GM12878 (cell line): ENCODE measurements around the gene FUZ. TPM values are rescaled to one million over a fixed set of nuclear protein-coding genes. Genes with fewer than 3 reads are reported as not detected.

ENCODE experiments used
- ATAC-seq: fragments of 200-7000 bp; cut with Tn5 transposase; 3 replicates; pipeline ENCODE4 v1.9.1; 2020; ENCODE audit warnings: mild to moderate bottlenecking, moderate library complexity
- BruUV-seq: library from RNA; stranded (reverse); fragments of 400-500 nt; replicated peaks from 2 replicates; lab custom pipeline; 2021; lab: Mats Ljungman, UMichigan
- CTCF ChIA-PET: fragments of 300-600 bp; sonication (Branson Sonifier 250); formaldehyde crosslinking; extraction: SDS; loops from one replicate; lab custom pipeline; 2021; ENCODE audit warnings: inconsistent platforms; lab: Yijun Ruan, JAX
- POLR2A ChIA-PET: fragments of 350-600 bp; formaldehyde crosslinking; extraction: SDS; loops from one replicate; lab custom pipeline; 2021; ENCODE audit warnings: inconsistent platforms; lab: Charles Lee
- RAD21 ChIA-PET: fragments of 300-600 bp; sonication (Branson Sonifier 250); formaldehyde crosslinking; loops from one replicate; lab custom pipeline; 2023; ENCODE audit warnings: antibody characterized with exemption; ENCODE audit not compliant: unreplicated experiment; lab: Charles Lee
- SMC1A ChIA-PET: fragments of 300-600 bp; sonication (Branson Sonifier 250); formaldehyde crosslinking; loops from one replicate; lab custom pipeline; 2023; ENCODE audit not compliant: unreplicated experiment, uncharacterized antibody; lab: Charles Lee
- DNase-seq: peaks from one replicate; pipeline ENCODE4 v3.0.0-alpha.2; 2011; ENCODE audit warnings: low read depth, low spot score
- FAIRE-seq: peaks from 3 replicates; lab custom pipeline; 2011; peaks lifted over from hg19 to GRCh38; lab: Jason Lieb, UNC
- H2AFZ ChIP-seq: 2 replicates; pipeline ENCODE4 v1.6.0; 2011; ENCODE audit warnings: low read depth, low read length, control low read depth; ENCODE audit not compliant: control insufficient read depth
- H3K27ac ChIP-seq: 2 replicates; pipeline ENCODE4 v1.5.1; 2011; ENCODE audit warnings: control low read depth; ENCODE audit not compliant: control insufficient read depth, insufficient read depth
- H3K27me3 ChIP-seq, 2 experiments: replicated peaks in 1 of 2; 2 replicates each; pipeline versions ENCODE4 v1.6.0 to v1.6.1; 2011; ENCODE audit warnings: low read length in 1 of 2; ENCODE audit not compliant: control insufficient read depth in 2 of 2, insufficient read depth in 2 of 2
- H3K36me3 ChIP-seq, 2 experiments: 2 replicates each; pipeline ENCODE4 v1.5.1; 2011; ENCODE audit warnings: low read length in 1 of 2; ENCODE audit not compliant: control insufficient read depth in 2 of 2, insufficient read depth in 2 of 2
- H3K4me1 ChIP-seq: 2 replicates; pipeline ENCODE4 v1.6.1; 2011; ENCODE audit warnings: mild to moderate bottlenecking, low read length, moderate library complexity, mixed read lengths; ENCODE audit not compliant: control insufficient read depth, insufficient read depth
- H3K4me2 ChIP-seq: 2 replicates; pipeline ENCODE4 v1.6.0; 2011; ENCODE audit warnings: control low read depth; ENCODE audit not compliant: control insufficient read depth, insufficient read depth
- H3K4me3 ChIP-seq: fragments of 200-600 bp; sonication (generic); 2 replicates; pipeline ENCODE4 v1.5.1; 2016
- H3K79me2 ChIP-seq: 2 replicates; pipeline ENCODE4 v1.6.0; 2011; ENCODE audit warnings: low read length; ENCODE audit not compliant: control insufficient read depth, insufficient read depth
- H3K9ac ChIP-seq: 2 replicates; pipeline ENCODE4 v1.8.0; 2011; ENCODE audit warnings: low read length, control low read depth, mixed read lengths; ENCODE audit not compliant: control insufficient read depth, insufficient read depth
- H3K9me3 ChIP-seq: replicated peaks from 3 replicates; pipeline ENCODE4 v1.5.1; 2011; ENCODE audit warnings: mild to moderate bottlenecking, low read length; ENCODE audit not compliant: control insufficient read depth, insufficient read depth
- H4K20me1 ChIP-seq: 2 replicates; pipeline ENCODE4 v1.6.0; 2011; ENCODE audit not compliant: control insufficient read depth, insufficient read depth
- CUX1 ChIP-seq: IDR thresholded peaks from 2 replicates; pipeline ENCODE4 v1.6.1; 2012; ENCODE audit warnings: improper control_type of control experiment, low read depth, low read length; ENCODE audit not compliant: insufficient replicate concordance
- EGR1 ChIP-seq, 2 experiments: IDR thresholded peaks; 1 replicate in 1 of 2; 2 replicates in 1 of 2; pipeline ENCODE4 v1.6.1; 2011 to 2012; ENCODE audit warnings: low read depth in 2 of 2, low read length in 2 of 2, borderline replicate concordance in 1 of 2, mild to moderate bottlenecking in 1 of 2, moderate library complexity in 1 of 2
- IRF3 ChIP-seq: fragments of 450-650 bp; IDR thresholded peaks from 2 replicates; pipeline ENCODE4 v1.6.1; 2014; ENCODE audit warnings: mild to moderate bottlenecking
- MEF2B ChIP-seq: fragments of 450-650 bp; IDR thresholded peaks from 2 replicates; pipeline ENCODE4 v1.6.1; 2018; ENCODE audit warnings: mild to moderate bottlenecking, moderate library complexity; ENCODE audit not compliant: partially characterized antibody, poor library complexity, severe bottlenecking
- MYB ChIP-seq: fragments of 150-350 bp; IDR thresholded peaks from 2 replicates; pipeline ENCODE4 v1.6.1; 2014; ENCODE audit warnings: mild to moderate bottlenecking, low read depth, low read length, borderline replicate concordance
- NFYB ChIP-seq: IDR thresholded peaks from 2 replicates; pipeline ENCODE4 v1.6.1; 2011; ENCODE audit warnings: low read depth, mild to moderate bottlenecking, low read length, improper control_type of control experiment, moderate library complexity; ENCODE audit not compliant: insufficient read depth
- TCF12 ChIP-seq: IDR thresholded peaks from 2 replicates; pipeline ENCODE4 v1.6.1; 2011; ENCODE audit warnings: low read depth, mild to moderate bottlenecking, low read length
- YBX1 ChIP-seq: fragments of 450-650 bp; IDR thresholded peaks from 2 replicates; pipeline ENCODE4 v1.6.1; 2016; ENCODE audit warnings: antibody characterized with exemption
- ZNF384 ChIP-seq: IDR thresholded peaks from 2 replicates; pipeline ENCODE4 v1.6.1; 2012; ENCODE audit warnings: low read depth, mild to moderate bottlenecking, low read length, improper control_type of control experiment, borderline replicate concordance
- ZZZ3 ChIP-seq: IDR thresholded peaks from 2 replicates; pipeline ENCODE4 v1.6.1; 2011; ENCODE audit warnings: low read depth; ENCODE audit not compliant: control insufficient read depth, insufficient read length
- WGBS: methylation state at CpG from one replicate; pipeline ENCODE4 v1.1.6; 2016; ENCODE audit warnings: low lambda C conversion rate; ENCODE audit not compliant: insufficient replicate concordance, insufficient coverage; ENCODE audit errors: missing lambda C conversion rate; 5-methylcytosine and 5-hydroxymethylcytosine counted together
- in situ Hi-C: fragments of 300-500 bp; cut with MboI; formaldehyde crosslinking; loops from 9 replicates; pipeline ENCODE4 v1.14.3; 2018; ENCODE audit warnings: mixed read lengths
- intact Hi-C: fragments of 100-400 bp; cut with micrococcal nuclease; formaldehyde crosslinking; loops from one replicate; pipeline ENCODE4 v1.14.2; 2022; ENCODE audit not compliant: unreplicated experiment
- polyA plus RNA-seq, 11 experiments: library from polyadenylated mRNA; depleted of rRNA in 4 of 11; unstranded in 6 of 11; stranded (reverse) in 5 of 11; fragments of >200 nt; fragmentation: Nextera tagmentation in 4 of 11; fragmentation: Illumina TruSeq in 1 of 11; extraction: Ambion mirVana in 4 of 11; extraction: Trizol in 1 of 11; gene quantifications; 1 replicate in 1 of 11; 2 replicates in 10 of 11; pipeline versions ENCODE4 v1.2.1 to v1.2.3, GENCODE V29; 2011 to 2016; ENCODE audit warnings: inconsistent platforms in 2 of 11, missing spikeins in 2 of 11, low read depth in 1 of 11
- total RNA-seq, 4 experiments: library from RNA; depleted of rRNA in 3 of 4; stranded (reverse); fragments of >200 nt in 3 of 4; fragmentation: Illumina TruSeq in 1 of 4; extraction: Trizol in 1 of 4; gene quantifications; 2 replicates each; pipeline versions ENCODE4 v1.2.1 to v1.2.3, GENCODE V29; 2013 to 2021
- TF ChIP-seq, protein P1 (sequence below): IDR thresholded peaks from 2 replicates; pipeline ENCODE4 v1.6.1; 2012; ENCODE audit warnings: mild to moderate bottlenecking, low read depth, low read length

The FUZ gene
- total and polyA plus RNA-seq, 10 of the 15 experiments (the other 5 are each of a cell fraction or from before 2014, with no cell fraction given), result 0.18 to 11.5 (median 8.8) TPM

DNA sequence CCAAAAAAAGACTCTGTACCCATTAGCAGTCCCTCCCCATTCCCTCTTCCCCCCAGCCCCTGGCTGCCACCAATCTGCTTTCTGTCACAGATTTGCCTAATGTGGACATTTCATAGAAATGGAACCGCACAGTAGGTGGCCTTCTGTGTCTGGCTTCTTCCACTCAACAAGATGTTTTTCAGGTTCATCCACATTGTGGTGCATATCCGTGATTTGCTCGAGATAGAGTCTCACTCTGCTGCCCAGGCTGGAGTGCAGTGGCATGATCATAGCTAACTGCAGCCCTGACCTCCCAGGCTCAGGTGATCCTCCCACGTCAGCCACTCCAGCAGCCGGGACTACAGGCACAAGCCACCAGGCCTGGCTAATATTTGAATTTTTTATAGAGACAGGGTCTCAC lies 25.3 kb downstream of the FUZ start (continued):
- TF ChIP-seq CUX1 (no peak), ZNF384 (no peak), ZZZ3 (no peak), IRF3 (no peak), TCF12 (no peak)
- TF ChIP-seq, all 136 proteins: peak for 0

DNA sequence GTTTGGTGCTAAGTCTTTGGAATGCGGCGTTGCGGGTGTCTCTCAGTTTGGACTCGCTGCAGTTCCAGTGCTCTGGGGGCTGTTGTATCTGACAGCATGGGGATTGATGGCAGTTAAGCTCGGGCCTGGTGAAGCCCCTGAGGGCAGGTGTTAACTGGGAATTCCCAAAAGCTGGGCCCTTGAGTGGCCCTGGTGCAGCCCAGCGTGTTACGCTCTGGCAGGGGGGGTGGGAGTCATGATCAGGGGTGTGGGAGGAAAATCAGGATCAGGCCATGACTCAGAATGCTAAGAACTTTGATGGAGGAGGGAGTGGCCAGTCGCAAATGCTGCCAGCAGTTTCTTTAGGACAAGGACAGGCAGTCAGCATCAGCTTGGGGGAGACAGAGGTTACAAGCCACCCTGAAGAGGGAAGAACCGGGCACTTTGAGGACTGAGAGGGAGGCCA lies 26.7 kb downstream of the FUZ start:
- DNase-seq (no peak), FAIRE-seq (no peak), ATAC-seq (no peak)
- no peaks in the 10 kb centered on the region for H4K20me1 ChIP-seq
- RAD21 ChIA-PET, result interaction anchor here (0.6 kb wide), 1 partner anchor 248 kb away, joined by 3 read pairs; no protein-coding TSS in a partner anchor
- no peaks in the 10 kb centered on the region for H3K79me2 ChIP-seq
- peaks cover 5 to 12% of the 10 kb centered on the region in 2 experiments; a peak in 3 of 4 replicates for H3K36me3 ChIP-seq
- no peak overlapping the region for H3K9ac ChIP-seq
- POLR2A ChIA-PET, result no interaction called here
- no peak overlapping the region for H3K4me3 ChIP-seq
- BruUV-seq, result no TSS peak
- H3K4me2 ChIP-seq, result no peak overlapping the region
- no peak overlapping the region for H2AFZ ChIP-seq
- intact Hi-C loops, result no loop called here
- no peak overlapping the region for H3K27ac ChIP-seq
- no peaks in the 10 kb centered on the region for H3K27me3 ChIP-seq
- CTCF ChIA-PET, result interaction anchor here (0.6 kb wide), 1 partner anchor 147 kb away, joined by 4 read pairs; the partner anchor contains the start of gene RRAS
- in situ Hi-C loops, result no loop called here
- 72% methylated on average over 9 of the region's 9 CpGs for WGBS
- no peaks in the 10 kb centered on the region; the same call in 2 of the 3 replicates for H3K9me3 ChIP-seq
- SMC1A ChIA-PET, result no interaction called here
- H3K4me1 ChIP-seq, result no peaks in the 10 kb centered on the region
- TF ChIP-seq, protein P1, sequence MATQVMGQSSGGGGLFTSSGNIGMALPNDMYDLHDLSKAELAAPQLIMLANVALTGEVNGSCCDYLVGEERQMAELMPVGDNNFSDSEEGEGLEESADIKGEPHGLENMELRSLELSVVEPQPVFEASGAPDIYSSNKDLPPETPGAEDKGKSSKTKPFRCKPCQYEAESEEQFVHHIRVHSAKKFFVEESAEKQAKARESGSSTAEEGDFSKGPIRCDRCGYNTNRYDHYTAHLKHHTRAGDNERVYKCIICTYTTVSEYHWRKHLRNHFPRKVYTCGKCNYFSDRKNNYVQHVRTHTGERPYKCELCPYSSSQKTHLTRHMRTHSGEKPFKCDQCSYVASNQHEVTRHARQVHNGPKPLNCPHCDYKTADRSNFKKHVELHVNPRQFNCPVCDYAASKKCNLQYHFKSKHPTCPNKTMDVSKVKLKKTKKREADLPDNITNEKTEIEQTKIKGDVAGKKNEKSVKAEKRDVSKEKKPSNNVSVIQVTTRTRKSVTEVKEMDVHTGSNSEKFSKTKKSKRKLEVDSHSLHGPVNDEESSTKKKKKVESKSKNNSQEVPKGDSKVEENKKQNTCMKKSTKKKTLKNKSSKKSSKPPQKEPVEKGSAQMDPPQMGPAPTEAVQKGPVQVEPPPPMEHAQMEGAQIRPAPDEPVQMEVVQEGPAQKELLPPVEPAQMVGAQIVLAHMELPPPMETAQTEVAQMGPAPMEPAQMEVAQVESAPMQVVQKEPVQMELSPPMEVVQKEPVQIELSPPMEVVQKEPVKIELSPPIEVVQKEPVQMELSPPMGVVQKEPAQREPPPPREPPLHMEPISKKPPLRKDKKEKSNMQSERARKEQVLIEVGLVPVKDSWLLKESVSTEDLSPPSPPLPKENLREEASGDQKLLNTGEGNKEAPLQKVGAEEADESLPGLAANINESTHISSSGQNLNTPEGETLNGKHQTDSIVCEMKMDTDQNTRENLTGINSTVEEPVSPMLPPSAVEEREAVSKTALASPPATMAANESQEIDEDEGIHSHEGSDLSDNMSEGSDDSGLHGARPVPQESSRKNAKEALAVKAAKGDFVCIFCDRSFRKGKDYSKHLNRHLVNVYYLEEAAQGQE, result no peak
- TF ChIP-seq NFYB, result no peak
- no peak for TF ChIP-seq MYB
- TF ChIP-seq YBX1, result no peak
- no peak for TF ChIP-seq MEF2B
- TF ChIP-seq EGR1 (IDR thresholded peaks at IDR 0.05; ENCODE audit: borderline replicate concordance in 1 of 2, low read depth in 2 of 2, low read length in 2 of 2), result no peak
